PC-9 (cell line): Measurements from ENCODE around the gene DNAAF1. TPM values are rescaled to one million over a fixed set of nuclear protein-coding genes. Genes with fewer than 3 reads are reported as not detected.

Experiments
- BruUV-seq: library from RNA; stranded (reverse); fragments of 400-500 nt; replicated peaks from 2 replicates; lab custom pipeline; 2021; lab: Mats Ljungman, UMichigan
- CTCF ChIA-PET: fragments of 300-600 bp; sonication (Branson Sonifier 250); formaldehyde crosslinking; loops from one replicate; lab custom pipeline; 2022; ENCODE audit warnings: antibody characterized with exemption; lab: Charles Lee
- POLR2A ChIA-PET: fragments of 300-600 bp; sonication (Branson Sonifier 250); formaldehyde crosslinking; loops from one replicate; lab custom pipeline; 2022; ENCODE audit warnings: antibody characterized with exemption; ENCODE audit not compliant: unreplicated experiment; lab: Charles Lee
- DNase-seq, 2 experiments: peaks; one replicate each; pipeline versions ENCODE4 v3.0.0 to v3.0.0-alpha.2; 2015 to 2022; ENCODE audit warnings: mixed read lengths in 1 of 2
- H2AFZ ChIP-seq: fragments of 200-600 bp; sonication (generic); 2 replicates; pipeline ENCODE4 v1.8.1; 2017; ENCODE audit warnings: antibody characterized with exemption
- H3F3A ChIP-seq: fragments of 200-600 bp; sonication (generic); 2 replicates; pipeline ENCODE4 v1.8.1; 2017; ENCODE audit warnings: antibody characterized with exemption, mild to moderate bottlenecking, low read depth; ENCODE audit not compliant: insufficient read depth
- H3K27ac ChIP-seq: fragments of 200-600 bp; sonication (generic); 2 replicates; pipeline ENCODE4 v1.6.1; 2016; ENCODE audit warnings: mixed run types
- H3K27me3 ChIP-seq: fragments of 200-600 bp; sonication (generic); 2 replicates; pipeline ENCODE4 v1.6.1; 2016; ENCODE audit warnings: low read depth, mixed run types; ENCODE audit not compliant: insufficient read depth
- H3K36me3 ChIP-seq: fragments of 200-600 bp; sonication (generic); 2 replicates; pipeline ENCODE4 v1.6.1; 2016; ENCODE audit warnings: low read depth, mixed run types
- H3K4me1 ChIP-seq: fragments of 200-600 bp; sonication (generic); replicated peaks from 2 replicates; pipeline ENCODE4 v1.6.1; 2016; ENCODE audit warnings: mixed run types; ENCODE audit not compliant: insufficient read depth
- H3K4me2 ChIP-seq: fragments of 200-600 bp; sonication (generic); 2 replicates; pipeline ENCODE4 v1.6.1; 2017; ENCODE audit warnings: mixed run types
- H3K4me3 ChIP-seq: fragments of 200-600 bp; sonication (generic); 2 replicates; pipeline ENCODE4 v1.6.1; 2016; ENCODE audit warnings: mixed run types
- H3K79me2 ChIP-seq: fragments of 200-600 bp; sonication (generic); 2 replicates; pipeline ENCODE4 v1.6.1; 2017; ENCODE audit warnings: low read depth, mixed run types
- H3K9me2 ChIP-seq: fragments of 200-600 bp; sonication (generic); 2 replicates; pipeline ENCODE4 v1.8.1; 2017; ENCODE audit warnings: mild to moderate bottlenecking; ENCODE audit not compliant: insufficient read depth
- H3K9me3 ChIP-seq: fragments of 200-600 bp; sonication (generic); 2 replicates; pipeline ENCODE4 v1.8.1; 2016; ENCODE audit warnings: low read depth; ENCODE audit not compliant: insufficient read depth
- H4K20me1 ChIP-seq: fragments of 200-600 bp; sonication (generic); 2 replicates; pipeline ENCODE4 v1.8.1; 2017; ENCODE audit not compliant: insufficient read depth
- CTCF ChIP-seq: fragments of 200-600 bp; sonication (generic); conservative IDR thresholded peaks from 2 replicates; pipeline ENCODE4 v1.6.1; 2017; ENCODE audit warnings: mixed run types, antibody characterized with exemption, mild to moderate bottlenecking, moderate library complexity
- EZH2 ChIP-seq: fragments of 200-600 bp; sonication (generic); IDR thresholded peaks from 2 replicates; pipeline ENCODE4 v1.8.0; 2017; ENCODE audit warnings: antibody characterized with exemption, low read depth
- intact Hi-C: fragments of 100-400 bp; cut with micrococcal nuclease; formaldehyde crosslinking; loops from one replicate; pipeline ENCODE4 v1.10.0; 2022; ENCODE audit not compliant: unreplicated experiment
- total RNA-seq: library from RNA; stranded (reverse); gene quantifications from 2 replicates; pipeline ENCODE4 v1.2.3, GENCODE V29; 2021

The DNAAF1 gene
- total RNA-seq, 1 experiment from 2014 or later, result 1.2 TPM

- ChIA-PET CTCF (no interaction called here), POLR2A (no interaction called here)
- H3K9me2 ChIP-seq, result no peaks in the 10 kb centered on the region
- no peaks in the 10 kb centered on the region for H4K20me1 ChIP-seq
- H2AFZ ChIP-seq, result no peak overlapping the region
- no peak overlapping the region for H3K4me3 ChIP-seq
- peaks cover 28% of the 10 kb centered on the region for H3K4me1 ChIP-seq
- no peaks in the 10 kb centered on the region for H3K9me3 ChIP-seq
- no peak for TF ChIP-seq EZH2
- TF ChIP-seq CTCF, result peak; percentile 34; the same call in 1 of the 2 replicates
- BruUV-seq, result no TSS peak
- H3K27ac ChIP-seq, result no peak overlapping the region
- peaks cover 60% of the 10 kb centered on the region for H3K79me2 ChIP-seq
- H3K36me3 ChIP-seq, result no peaks in the 10 kb centered on the region; the same call in 1 of the 2 replicates
- H3F3A ChIP-seq, result 0 out of 2 replicates have a peak, but pooled peaks cover 7% of the 10 kb centered on the region
- intact Hi-C loops, result no loop called here
- no peak for DNase-seq
- H3K27me3 ChIP-seq, result no peaks in the 10 kb centered on the region
- H3K4me2 ChIP-seq, result no peak overlapping the region
Measured at GRCh38 chr16:84141143-84141670, 3.9 kb upstream of the DNAAF1 start.

DNA sequence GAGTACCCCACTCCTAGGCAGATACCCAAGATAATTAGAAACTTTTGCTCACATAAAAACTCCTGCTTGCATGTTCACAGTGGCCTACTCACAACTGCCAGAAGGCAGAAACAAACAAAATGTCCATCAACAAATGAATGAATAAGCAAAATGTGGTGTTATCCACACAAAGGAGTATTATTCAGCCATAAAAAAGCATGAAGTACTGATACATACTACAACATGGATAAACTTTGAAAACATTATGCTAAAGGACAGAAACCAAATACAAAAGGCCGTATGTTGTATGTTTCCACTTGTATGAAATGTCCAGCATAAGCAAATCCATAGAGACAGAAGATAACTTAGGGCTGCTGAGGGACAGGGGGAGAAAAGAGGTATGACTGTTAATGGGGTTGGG is 2.0 kb upstream of the DNAAF1 start:
- Histone ChIP-seq H3K9me2 (no peaks in the 10 kb centered on the region), H4K20me1 (no peaks in the 10 kb centered on the region), H3K4me1 (peaks cover 25% of the 10 kb centered on the region), H3K4me2 (peak overlapping the region; percentile 81; the same call in 1 of the 2 replicates), H3K36me3 (no peaks in the 10 kb centered on the region; the same call in 1 of the 2 replicates), H3F3A (0 out of 2 replicates have a peak, but pooled peaks cover 7% of the 10 kb centered on the region), H3K27me3 (no peaks in the 10 kb centered on the region), H3K79me2 (peaks cover 41% of the 10 kb centered on the region), H2AFZ (no peak overlapping the region), H3K27ac (no peak overlapping the region), H3K4me3 (peak overlapping the region; percentile 65; the same call in 1 of the 2 replicates), H3K9me3 (no peaks in the 10 kb centered on the region)
- no TSS peak for BruUV-seq
- DNase-seq, result no peak
- POLR2A ChIA-PET, result no interaction called here
- CTCF ChIA-PET, result no interaction called here
- no peak for TF ChIP-seq CTCF
- no peak for TF ChIP-seq EZH2
- intact Hi-C loops, result no loop called here

DNA sequence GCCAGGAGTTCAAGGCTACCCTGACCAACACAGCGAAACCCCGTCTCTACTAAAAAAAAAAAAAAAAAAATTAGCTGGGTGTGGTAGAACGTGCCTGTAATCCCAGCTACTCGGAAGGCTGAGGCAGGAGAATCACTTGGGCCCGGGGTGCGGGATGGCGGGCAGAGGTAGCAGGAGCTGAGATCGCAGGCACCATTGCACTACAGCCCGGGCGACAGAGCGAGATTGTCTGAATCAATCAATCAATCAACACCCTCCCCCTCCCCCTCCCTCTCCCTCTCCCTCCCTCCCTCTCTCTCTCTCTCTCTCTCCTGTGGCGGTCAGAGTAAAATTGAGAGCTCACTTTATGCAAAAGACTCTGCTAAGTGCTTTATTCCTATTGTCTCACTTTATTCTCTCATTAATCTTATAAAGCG is 1.3 kb upstream of the DNAAF1 start:
- intact Hi-C loops, result no loop called here
- no peak for TF ChIP-seq EZH2
- TF ChIP-seq CTCF, result no peak
- no peaks in the 10 kb centered on the region; the same call in 1 of the 2 replicates for H3K36me3 ChIP-seq
- H3K4me2 ChIP-seq, result peak overlapping the region; percentile 81
- H3K4me1 ChIP-seq, result peaks cover 18% of the 10 kb centered on the region
- POLR2A ChIA-PET, result interaction anchor here (0.6 kb wide), 1 partner anchor 27 kb away, joined by 4 read pairs; no protein-coding TSS in a partner anchor
- no peak overlapping the region for H3K27ac ChIP-seq
- BruUV-seq, result no TSS peak
- H3K9me2 ChIP-seq, result no peaks in the 10 kb centered on the region
- DNase-seq, result no peak
- peak overlapping the region; percentile 72 for H2AFZ ChIP-seq
- CTCF ChIA-PET, result no interaction called here
- H3K4me3 ChIP-seq, result peak overlapping the region; percentile 65
- H3K79me2 ChIP-seq, result peaks cover 39% of the 10 kb centered on the region
- H3F3A ChIP-seq, result 0 out of 2 replicates have a peak, but pooled peaks cover 7% of the 10 kb centered on the region
- H3K27me3 ChIP-seq, result no peaks in the 10 kb centered on the region
- H3K9me3 ChIP-seq, result no peaks in the 10 kb centered on the region
- H4K20me1 ChIP-seq, result no peaks in the 10 kb centered on the region
